ENCODE data around the gene TMPRSS6. TPM values are rescaled to one million over a fixed set of nuclear protein-coding genes. Genes with fewer than 3 reads are reported as not detected.

TMPRSS6 gene
- total and polyA plus RNA-seq, 4 donors, result 0.09 to 1.0 (median 0.69) TPM

GRCh38 chr22:37070744-37071143 lies 38.8 kb downstream of the TMPRSS6 start:
- Histone ChIP-seq H3K27ac (ENCODE audit: low read depth in 1 of 2, low read length in 1 of 2) (no peak overlapping the region), H3K27me3 (ENCODE audit: control insufficient read depth in 3 of 3, insufficient read depth in 3 of 3, low read length in 2 of 3) (peaks cover 0 to 36% (median 8%) of the 10 kb centered on the region in 3 donors), H3K9me3 (ENCODE audit: control insufficient read depth in 4 of 4, insufficient read depth in 3 of 4, low read length in 3 of 4) (peaks cover 0 to 5% (median 0%) of the 10 kb centered on the region in 4 donors), H3K9ac (ENCODE audit: insufficient read depth in 1 of 2, low read length in 2 of 2) (no peak overlapping the region), H3K4me3 (no peak overlapping the region), H3K4me1 (ENCODE audit: control insufficient read depth in 5 of 5, insufficient read depth in 5 of 5, low read length in 5 of 5) (no peaks in the 10 kb centered on the region), H3K36me3 (ENCODE audit: control insufficient read depth in 4 of 4, insufficient read depth in 4 of 4, low read length in 4 of 4) (no peaks in the 10 kb centered on the region)
- DNase-seq (no peak), ATAC-seq (ENCODE audit: insufficient read depth, low FRiP score) (no peak)
- WGBS, 2 donors, result 47 to 51% methylated on average over 9 of the region's 9 CpGs
- TF ChIP-seq CTCF (IDR thresholded peaks at IDR 0.05; ENCODE audit: control extremely low read depth, extremely low read depth), result no peak

DNA sequence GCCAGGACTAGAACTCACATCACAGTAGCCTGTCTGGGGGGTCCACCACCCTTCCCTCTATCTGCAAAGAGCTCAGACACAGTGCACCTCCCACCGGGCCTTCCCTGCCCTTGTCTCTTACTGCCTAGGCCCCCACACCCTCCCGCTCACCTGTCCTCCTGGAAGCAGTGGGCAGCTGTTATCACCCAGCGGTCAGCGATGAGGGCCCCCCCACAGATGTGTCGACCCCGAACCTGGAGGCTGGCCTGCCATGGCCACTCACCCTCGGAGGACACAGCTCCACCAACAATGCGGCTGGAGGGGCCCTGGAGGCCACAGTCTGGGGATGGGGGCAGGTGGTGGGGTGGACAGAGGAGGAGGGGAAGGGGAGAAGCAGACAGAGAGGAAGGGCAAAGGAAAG lies 39.2 kb downstream of the TMPRSS6 start:
- DNase-seq, result no peak
- Histone ChIP-seq H3K4me3 (no peak overlapping the region), H3K27me3 (ENCODE audit: control insufficient read depth in 3 of 3, insufficient read depth in 3 of 3, low read length in 2 of 3) (peaks cover 0 to 36% (median 8%) of the 10 kb centered on the region in 3 donors), H3K9ac (ENCODE audit: insufficient read depth in 1 of 2, low read length in 2 of 2) (no peak overlapping the region), H3K9me3 (ENCODE audit: control insufficient read depth in 4 of 4, insufficient read depth in 3 of 4, low read length in 3 of 4) (peaks cover 0 to 5% (median 0%) of the 10 kb centered on the region in 4 donors), H3K4me1 (ENCODE audit: control insufficient read depth in 5 of 5, insufficient read depth in 5 of 5, low read length in 5 of 5) (no peaks in the 10 kb centered on the region), H3K36me3 (ENCODE audit: control insufficient read depth in 4 of 4, insufficient read depth in 4 of 4, low read length in 4 of 4) (no peaks in the 10 kb centered on the region), H3K27ac (ENCODE audit: low read depth in 1 of 2, low read length in 1 of 2) (no peak overlapping the region)
- ATAC-seq (ENCODE audit: insufficient read depth, low FRiP score), result no peak
- no peak for TF ChIP-seq CTCF (IDR thresholded peaks at IDR 0.05; ENCODE audit: control extremely low read depth, extremely low read depth)
- 72 to 89% methylated on average over 8 of the region's 8 CpGs for WGBS, 2 donors

DNA sequence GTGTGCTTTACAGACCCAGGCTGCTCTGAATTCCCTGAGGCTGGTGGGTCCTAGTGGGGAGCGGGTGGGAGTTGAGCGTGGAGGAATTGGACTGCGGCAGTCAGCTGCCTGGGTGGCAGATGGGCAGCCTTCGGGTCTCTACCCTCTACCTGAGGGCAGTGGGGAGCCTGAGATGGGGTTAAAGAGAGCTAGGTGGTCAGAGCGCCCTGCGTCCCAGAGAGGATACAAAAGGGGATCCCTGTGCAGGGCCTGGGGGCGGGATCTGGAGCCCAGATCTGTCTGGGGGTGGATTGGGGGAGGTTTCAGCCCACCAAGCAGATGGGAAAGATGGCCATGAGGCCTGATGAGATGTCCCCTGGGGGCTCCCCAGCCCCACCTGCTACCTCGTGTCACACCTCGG lies 39.8 kb downstream of the TMPRSS6 start:
- DNase-seq (no peak), ATAC-seq (ENCODE audit: insufficient read depth, low FRiP score) (no peak)
- Histone ChIP-seq H3K9ac (ENCODE audit: insufficient read depth in 1 of 2, low read length in 2 of 2) (no peak overlapping the region), H3K4me3 (no peak overlapping the region), H3K27me3 (ENCODE audit: control insufficient read depth in 3 of 3, insufficient read depth in 3 of 3, low read length in 2 of 3) (peaks cover 0 to 32% (median 8%) of the 10 kb centered on the region in 3 donors), H3K4me1 (ENCODE audit: control insufficient read depth in 5 of 5, insufficient read depth in 5 of 5, low read length in 5 of 5) (no peaks in the 10 kb centered on the region), H3K9me3 (ENCODE audit: control insufficient read depth in 4 of 4, insufficient read depth in 3 of 4, low read length in 3 of 4) (peaks cover 0 to 5% (median 0%) of the 10 kb centered on the region in 4 donors), H3K27ac (ENCODE audit: low read depth in 1 of 2, low read length in 1 of 2) (no peak overlapping the region), H3K36me3 (ENCODE audit: control insufficient read depth in 4 of 4, insufficient read depth in 4 of 4, low read length in 4 of 4) (no peaks in the 10 kb centered on the region)
- 76 to 80% methylated on average over 9 of the region's 9 CpGs for WGBS, 2 donors
- no peak for TF ChIP-seq CTCF (IDR thresholded peaks at IDR 0.05; ENCODE audit: control extremely low read depth, extremely low read depth)

GRCh38 chr22:37069319-37069718 lies 40.2 kb downstream of the TMPRSS6 start:
- no peak for ATAC-seq (ENCODE audit: insufficient read depth, low FRiP score)
- TF ChIP-seq CTCF (IDR thresholded peaks at IDR 0.05; ENCODE audit: control extremely low read depth, extremely low read depth), result no peak
- no peak overlapping the region for H3K4me3 ChIP-seq
- DNase-seq, result no peak
- no peaks in the 10 kb centered on the region for H3K4me1 ChIP-seq (ENCODE audit: control insufficient read depth in 5 of 5, insufficient read depth in 5 of 5, low read length in 5 of 5)
- H3K36me3 ChIP-seq (ENCODE audit: control insufficient read depth in 4 of 4, insufficient read depth in 4 of 4, low read length in 4 of 4), result no peaks in the 10 kb centered on the region
- WGBS, 2 donors, result 23 to 28% methylated on average over 7 to 11 of the region's 11 CpGs
- H3K27me3 ChIP-seq (ENCODE audit: control insufficient read depth in 3 of 3, insufficient read depth in 3 of 3, low read length in 2 of 3), result peaks cover 0 to 28% (median 8%) of the 10 kb centered on the region in 3 donors
- peaks cover 0 to 5% (median 0%) of the 10 kb centered on the region in 4 donors for H3K9me3 ChIP-seq (ENCODE audit: control insufficient read depth in 4 of 4, insufficient read depth in 3 of 4, low read length in 3 of 4)
- H3K27ac ChIP-seq (ENCODE audit: low read depth in 1 of 2, low read length in 1 of 2), result no peak overlapping the region
- H3K9ac ChIP-seq (ENCODE audit: insufficient read depth in 1 of 2, low read length in 2 of 2), result no peak overlapping the region
